GM21529 (cell line): ENCODE measurements around the gene SUCNR1.
"Not testable (repeated sequence)": the region's sequence is repeated elsewhere in the genome, so short reads cannot be mapped to it uniquely, and the experiment has no call there.

ENCODE experiments used
- ATAC-seq: cut with Tn5 transposase; IDR thresholded peaks from one replicate; pipeline ENCODE4 v1.9.1; 2021; ENCODE audit not compliant: unreplicated experiment

Gene SUCNR1

DNA sequence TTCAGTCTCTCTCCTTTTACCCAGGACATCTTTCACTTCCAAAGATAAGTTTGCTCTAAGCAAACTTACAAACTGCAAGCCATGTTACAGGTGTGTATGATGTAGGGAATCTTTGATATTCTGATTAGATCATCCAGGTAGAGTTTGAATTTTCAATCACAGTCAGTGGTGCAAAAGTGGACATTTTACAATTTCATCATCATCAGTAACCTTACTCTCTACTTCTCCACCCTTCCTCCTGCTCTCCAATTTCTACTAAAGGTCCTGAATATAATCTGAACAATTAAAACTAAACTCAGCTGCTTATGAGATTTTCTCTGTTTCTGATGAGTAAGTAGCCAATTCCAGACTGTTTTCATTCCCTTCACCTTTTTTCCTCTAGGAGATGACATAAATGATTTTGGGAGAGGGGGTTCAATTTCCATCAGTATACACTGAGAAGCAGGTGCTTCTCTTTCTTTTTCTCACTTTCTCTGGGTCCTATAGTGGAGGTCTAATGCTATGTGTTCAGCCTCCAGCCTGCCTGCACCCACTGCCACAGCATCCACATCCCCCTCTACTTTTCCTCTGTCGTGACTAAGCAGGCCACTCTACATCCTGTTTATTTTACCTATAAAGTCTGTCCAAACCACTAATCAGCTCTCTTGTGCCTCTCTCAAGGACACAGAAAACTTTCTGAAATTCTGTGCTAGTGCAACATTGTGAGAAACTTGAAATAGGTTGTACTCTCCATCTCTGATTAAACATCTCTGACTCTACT lies 27.6 kb downstream of the SUCNR1 start:
- ATAC-seq: no peak

DNA sequence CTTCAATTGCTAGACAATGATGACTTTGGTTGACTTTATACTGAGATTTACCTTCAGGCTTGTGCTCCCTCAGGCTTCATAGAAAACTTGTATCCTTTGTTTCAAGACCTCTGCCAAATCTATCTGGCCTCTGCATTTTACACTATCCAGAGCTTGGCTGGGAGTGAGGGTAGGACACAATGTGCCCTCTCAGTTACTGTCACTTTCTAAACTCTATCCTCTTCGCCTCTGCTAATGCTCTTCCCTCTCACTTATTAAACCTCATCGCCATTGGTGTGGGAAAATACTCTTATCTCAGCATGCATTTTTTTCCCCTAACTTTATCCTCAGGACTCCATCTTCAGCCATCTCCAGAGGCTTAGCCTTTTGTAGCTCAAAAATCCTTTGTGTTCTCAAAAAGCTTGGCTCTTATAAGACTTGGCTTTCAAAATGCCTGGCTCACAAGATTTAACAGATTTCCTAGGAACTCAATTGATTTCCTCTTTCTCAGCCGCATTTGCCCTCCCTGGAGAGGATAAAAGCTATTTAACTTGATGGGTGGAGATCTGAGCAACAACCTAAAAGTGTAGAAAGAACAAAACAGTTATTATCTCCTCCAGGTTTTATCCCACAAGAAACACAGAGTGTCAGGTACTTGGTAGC lies 28.3 kb downstream of the SUCNR1 start:
- ATAC-seq: no peak

DNA sequence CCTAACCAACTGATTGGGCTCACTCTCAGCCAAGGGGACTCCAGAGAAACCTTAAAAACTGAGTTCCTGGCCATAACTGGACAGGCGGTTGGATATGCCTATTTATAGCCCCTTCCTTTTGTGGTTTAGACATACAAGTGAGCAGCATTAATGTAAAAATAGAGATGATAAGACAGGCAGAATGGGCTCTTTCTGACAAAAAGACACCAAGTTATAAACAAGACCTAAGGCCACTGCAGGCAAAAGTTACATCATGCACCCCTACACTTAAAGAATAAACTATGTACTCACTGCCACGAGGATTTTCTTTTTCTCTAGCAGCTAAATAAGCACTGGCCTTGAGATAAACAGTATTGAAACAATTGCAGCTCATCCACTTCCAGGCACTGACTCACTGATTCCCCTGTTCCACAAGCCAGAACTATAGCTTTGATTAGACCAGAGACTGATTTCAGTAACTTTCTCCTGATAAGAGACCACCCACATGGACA lies 30.1 kb downstream of the SUCNR1 start:
- ATAC-seq: no peak

GRCh38 chr3:151905647-151906046 lies 32.2 kb downstream of the SUCNR1 start:
- no peak for ATAC-seq

GRCh38 chr3:151906751-151907150 lies 33.3 kb downstream of the SUCNR1 start:
- no peak for ATAC-seq

DNA sequence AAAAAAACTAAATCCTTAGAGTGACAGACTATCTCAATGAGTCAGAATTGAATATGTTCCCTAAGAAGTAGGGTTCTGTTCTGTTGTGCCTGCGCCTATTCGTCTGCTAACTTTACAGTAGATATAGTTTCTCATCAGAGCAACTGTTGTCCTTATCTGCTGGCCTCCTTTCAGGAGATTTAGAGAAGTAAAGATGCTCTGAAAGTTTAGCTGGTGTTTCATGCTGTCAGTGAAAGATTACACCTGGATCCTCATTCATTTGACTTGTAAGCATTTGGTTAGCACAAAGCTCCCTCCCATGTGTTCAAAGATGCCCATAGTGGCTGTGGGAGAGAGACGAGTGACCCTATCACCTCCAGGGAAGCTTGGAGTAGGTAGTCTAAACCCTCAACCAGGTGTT lies 35.0 kb downstream of the SUCNR1 start:
- no peak for ATAC-seq

GRCh38 chr3:151909681-151910405 lies 36.4 kb downstream of the SUCNR1 start:
- ATAC-seq: no peak

GRCh38 chr3:151911462-151911861 lies 38.0 kb downstream of the SUCNR1 start:
- no peak for ATAC-seq

DNA sequence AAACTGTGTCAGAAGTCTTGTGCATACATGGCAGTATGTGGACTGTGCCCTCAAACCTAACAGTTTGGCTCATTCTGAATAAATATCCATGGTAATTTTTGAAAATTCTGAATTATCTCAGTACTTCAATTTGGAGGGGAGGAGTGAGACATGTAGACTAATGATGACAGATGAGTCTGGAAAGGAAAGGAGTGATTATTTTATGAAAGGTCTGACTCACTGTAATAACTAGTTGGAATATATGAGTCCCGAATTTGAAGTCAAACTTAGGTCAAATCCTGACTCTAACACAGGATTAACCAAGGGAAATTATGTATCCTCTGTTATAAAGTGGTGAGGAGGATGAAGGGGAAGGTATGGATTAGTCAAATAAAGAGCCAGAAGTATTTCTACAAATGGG lies 38.6 kb downstream of the SUCNR1 start:
- no peak for ATAC-seq

DNA sequence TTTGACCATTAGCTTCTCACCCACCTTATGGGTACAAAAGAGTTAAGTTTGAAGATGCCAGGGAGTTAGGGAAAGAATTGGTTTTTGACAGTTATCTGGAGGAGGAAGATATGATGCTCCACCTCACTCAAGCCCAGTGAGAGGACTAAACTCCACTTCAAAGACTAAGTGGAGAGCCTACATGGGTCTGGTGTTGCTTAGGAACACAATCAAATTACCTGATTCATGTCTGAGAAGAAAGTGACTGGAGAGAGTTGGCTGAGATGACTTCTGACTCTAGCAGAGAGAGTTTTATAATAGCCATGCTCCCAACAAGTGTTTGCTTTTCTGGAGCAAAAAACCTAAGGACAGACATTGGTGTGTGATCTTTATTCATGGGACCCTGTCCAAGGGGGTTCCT lies 43.3 kb downstream of the SUCNR1 start:
- ATAC-seq: no peak

DNA sequence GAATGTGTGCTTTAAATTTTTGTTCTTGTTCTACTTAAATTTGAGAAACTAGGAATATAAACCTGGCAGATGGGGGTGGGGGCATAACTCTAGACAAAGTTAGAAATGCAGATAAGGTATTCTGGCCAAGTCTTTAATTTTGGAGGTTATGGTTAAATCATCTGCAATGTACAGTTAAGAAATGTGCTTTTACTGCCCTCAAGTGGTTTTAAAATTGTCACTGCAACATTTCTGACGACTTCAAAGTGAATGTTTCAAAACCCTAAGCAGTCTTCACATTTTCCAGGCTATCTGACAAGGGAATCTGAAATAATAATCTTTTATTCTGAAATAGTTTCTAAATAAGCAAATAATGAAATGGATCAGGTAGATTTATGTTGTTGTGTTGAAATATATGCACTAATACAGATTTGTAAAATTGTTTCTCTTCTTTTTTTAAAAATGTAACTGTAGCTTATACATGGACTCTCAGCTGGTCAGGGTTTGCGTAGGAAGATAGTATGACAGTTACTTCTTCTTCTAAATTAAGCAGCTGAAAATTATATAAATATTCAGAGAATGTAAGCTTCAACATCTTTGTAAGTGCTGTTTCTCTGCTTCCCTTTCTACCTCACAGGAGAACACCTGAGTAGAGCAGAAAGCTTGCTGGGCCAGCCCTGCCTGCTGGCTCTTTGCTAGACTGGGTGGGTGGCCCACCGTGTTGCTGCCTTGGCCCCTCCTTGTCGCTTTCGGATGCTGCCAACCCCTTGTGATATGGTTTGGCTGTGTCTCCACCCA lies 45.0 kb downstream of the SUCNR1 start:
- peak; percentile 75 for ATAC-seq

- no peak for ATAC-seq
These were observed 45.5 kb downstream of the SUCNR1 start for GRCh38 chr3:151919030-151919328.

GRCh38 chr3:151919446-151919845 lies 46.0 kb downstream of the SUCNR1 start:
- ATAC-seq: no peak

DNA sequence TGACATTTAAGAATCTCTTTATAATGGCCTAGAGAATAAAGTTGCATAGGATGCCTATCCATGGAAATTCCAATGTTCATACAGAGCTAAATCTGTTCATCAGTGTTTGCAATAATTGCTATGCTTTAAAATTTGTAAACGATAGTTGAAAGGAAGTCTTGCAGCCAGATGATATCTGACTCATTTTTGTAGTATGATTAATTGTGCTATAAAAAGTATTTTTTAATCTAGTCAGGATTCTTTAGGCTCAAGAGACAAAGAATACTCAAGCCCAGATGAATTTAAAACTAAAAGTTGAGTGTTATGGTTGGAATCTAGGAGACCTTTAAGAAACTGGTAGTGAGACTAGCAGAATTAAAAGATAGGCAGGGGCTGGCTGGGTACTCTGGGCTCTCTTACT lies 50.5 kb downstream of the SUCNR1 start:
- no peak for ATAC-seq

DNA sequence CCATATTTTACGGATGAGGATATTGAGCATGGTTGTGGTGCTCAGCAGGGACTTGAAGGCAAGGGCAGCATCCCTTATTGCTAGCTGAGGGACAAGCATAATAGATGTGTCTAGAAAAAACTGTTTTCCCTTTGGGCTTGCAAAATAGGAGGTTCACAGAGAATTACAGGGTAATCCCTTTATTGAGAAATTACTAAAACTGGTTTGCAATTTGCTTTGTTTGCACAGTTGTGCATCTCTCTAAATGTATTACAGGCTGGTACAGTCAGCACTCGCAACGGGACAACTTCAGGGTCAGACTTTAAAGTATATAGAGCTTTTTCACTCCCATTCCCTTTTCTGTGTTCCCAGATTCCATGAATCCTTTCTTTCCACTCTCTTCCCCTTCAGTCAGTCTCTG lies 51.3 kb downstream of the SUCNR1 start:
- no peak for ATAC-seq

DNA sequence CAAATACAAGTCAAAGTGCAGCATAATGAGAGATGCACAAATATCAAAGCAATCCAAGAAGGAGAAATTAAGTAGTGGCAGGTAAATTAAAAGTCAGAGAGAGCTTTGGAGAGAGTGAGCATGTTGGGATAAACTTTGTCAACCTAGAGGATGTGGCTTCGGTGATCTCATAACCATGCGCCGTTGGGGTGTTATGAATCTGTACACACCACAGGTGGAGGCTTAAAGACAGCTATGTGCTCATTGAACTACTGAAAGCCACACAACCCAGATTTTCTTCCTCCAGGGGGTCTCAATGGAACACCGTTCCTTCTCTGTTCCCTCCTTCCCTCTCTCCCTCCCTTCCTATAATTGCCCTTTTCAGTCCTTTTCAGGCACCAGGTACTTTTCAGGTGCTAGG lies 52.0 kb downstream of the SUCNR1 start:
- ATAC-seq: no peak

DNA sequence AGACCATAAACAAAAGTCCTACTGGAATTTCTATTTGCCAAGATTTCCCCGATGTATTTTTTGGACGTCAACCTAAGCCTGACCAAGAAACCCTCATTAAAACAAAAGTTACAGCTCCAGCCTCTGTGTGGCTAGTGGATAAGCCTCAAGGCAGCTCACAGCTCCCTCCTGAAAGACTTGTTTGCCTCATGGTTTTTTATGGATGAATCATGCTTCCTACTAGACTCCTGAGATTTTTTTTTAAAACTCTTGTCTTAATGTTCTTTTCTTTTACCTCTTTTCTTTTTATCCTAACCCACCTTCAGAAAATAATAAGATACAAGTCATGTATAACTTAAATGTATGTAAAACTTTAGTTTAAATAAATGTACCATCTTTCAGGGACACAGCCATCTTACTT lies 52.4 kb downstream of the SUCNR1 start:
- ATAC-seq: no peak

- no peak for ATAC-seq
These were observed 53.5 kb downstream of the SUCNR1 start for GRCh38 chr3:151926956-151927355.

GRCh38 chr3:151927915-151928525 lies 54.6 kb downstream of the SUCNR1 start:
- ATAC-seq: not testable (repeated sequence)

DNA sequence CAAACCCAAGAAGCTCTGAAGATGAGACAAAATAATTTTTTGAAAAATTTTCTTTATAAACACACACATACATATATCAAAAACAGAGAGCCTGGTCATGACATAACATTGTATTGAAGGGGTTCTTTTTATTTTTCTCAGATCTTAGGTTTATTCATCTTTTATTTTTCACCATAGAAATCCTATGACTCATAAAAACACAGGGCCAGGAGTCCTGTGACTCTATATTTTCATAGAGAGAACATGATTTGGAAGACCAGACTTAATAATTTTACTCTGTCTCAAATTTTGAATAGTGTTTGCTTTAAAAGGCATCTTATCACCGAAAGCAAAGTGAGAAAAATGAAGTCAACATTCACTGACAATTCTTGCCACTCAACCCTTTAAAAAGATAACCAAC lies 57.7 kb downstream of the SUCNR1 start:
- ATAC-seq: no peak
